Epithelial cell of proximal tubule (primary cell): Measurements from ENCODE around the gene KLF4. TPM values are rescaled to one million over a fixed set of nuclear protein-coding genes. Genes with fewer than 3 reads are reported as not detected.
"Not testable (repeated sequence)": the region's sequence is repeated elsewhere in the genome, so short reads cannot be mapped to it uniquely, and the experiment has no call there.

ENCODE experiments used
- DNase-seq: peaks from one replicate; pipeline ENCODE4 v3.0.0-alpha.2; 2011; ENCODE audit warnings: low read depth
- H3K4me3 ChIP-seq: 2 replicates; pipeline ENCODE4 v1.5.1; 2011; ENCODE audit warnings: low read depth, mild to moderate bottlenecking, low read length
- CTCF ChIP-seq: conservative IDR thresholded peaks from 2 replicates; pipeline ENCODE4 v1.5.1; 2012; ENCODE audit warnings: low read depth, mild to moderate bottlenecking, low read length
- total RNA-seq: library from RNA; depleted of rRNA; stranded (reverse); fragments of >200 nt; gene quantifications from 2 replicates; pipeline ENCODE4 v1.2.3, GENCODE V29; 2015

KLF4 gene
- total RNA-seq, 1 donor from 2014 or later: 7.4 TPM

GRCh38 chr9:107496976-107497375 lies 7.4 kb upstream of the KLF4 start:
- no peak for DNase-seq
- H3K4me3 ChIP-seq: no peak overlapping the region
- no peak for TF ChIP-seq CTCF

GRCh38 chr9:107492381-107492970 lies 2.9 kb upstream of the KLF4 start:
- no peak for DNase-seq

GRCh38 chr9:107491081-107492053 lies 1.8 kb upstream of the KLF4 start:
- peak overlapping the region; percentile 68 for H3K4me3 ChIP-seq
- no peak for TF ChIP-seq CTCF
- DNase-seq: no peak

More at GRCh38 chr9:107492381-107492970, 2.9 kb upstream of the KLF4 start:
- TF ChIP-seq CTCF: no peak
- H3K4me3 ChIP-seq: no peak overlapping the region

GRCh38 chr9:107490606-107490970 lies 1.0 kb upstream of the KLF4 start:
- not testable (repeated sequence) for DNase-seq
- H3K4me3 ChIP-seq: peak overlapping the region; percentile 68

- peak overlapping the region; percentile 71 for H3K4me3 ChIP-seq
- no peak for DNase-seq
- no peak for TF ChIP-seq CTCF
Measured at GRCh38 chr9:107489144-107489673, 360 bp downstream of the KLF4 start.

- H3K4me3 ChIP-seq: peak overlapping the region; percentile 71
- DNase-seq: no peak
- TF ChIP-seq CTCF: no peak
Measured at GRCh38 chr9:107488375-107489143, 1.0 kb downstream of the KLF4 start.
